ENCODE data around the gene ACTN1. TPM values are rescaled to one million over a fixed set of nuclear protein-coding genes. Genes with fewer than 3 reads are reported as not detected.

ACTN1 gene
- total RNA-seq, 2 donors from 2014 or later: 170 to 316 TPM

- H3K4me3 ChIP-seq: no peak overlapping the region
- no peaks in the 10 kb centered on the region for H3K27me3 ChIP-seq
- peak overlapping the region; percentile 56 to 78 for H3K27ac ChIP-seq
- peaks cover 38% of the 10 kb centered on the region for H3K36me3 ChIP-seq
- H3K9me3 ChIP-seq: no peaks in the 10 kb centered on the region
- no peak for TF ChIP-seq CTCF (IDR thresholded peaks at IDR 0.05)
- no peak for DNase-seq (ENCODE audit: low spot score)
- peaks cover 0 to 89% of the 10 kb centered on the region in 2 donors for H3K4me1 ChIP-seq
Measured at GRCh38 chr14:68970736-68971135, 8.4 kb downstream of the ACTN1 start.

GRCh38 chr14:68970038-68970612, 9.0 kb downstream of the ACTN1 start:
- Histone ChIP-seq H3K9me3 (no peaks in the 10 kb centered on the region), H3K4me1 (peaks cover 0 to 89% of the 10 kb centered on the region in 2 donors), H3K27ac (peak overlapping the region; percentile 56 to 78), H3K27me3 (no peaks in the 10 kb centered on the region), H3K36me3 (peaks cover 36% of the 10 kb centered on the region), H3K4me3 (no peak overlapping the region)
- no peak for DNase-seq (ENCODE audit: low spot score)
- TF ChIP-seq CTCF (IDR thresholded peaks at IDR 0.05): no peak

GRCh38 chr14:68969278-68970033, 9.6 kb downstream of the ACTN1 start:
- no peak for DNase-seq (ENCODE audit: low spot score)
- Histone ChIP-seq H3K9me3 (no peaks in the 10 kb centered on the region), H3K27ac (peak overlapping the region; percentile 56 to 78), H3K4me3 (no peak overlapping the region), H3K4me1 (peaks cover 0 to 89% of the 10 kb centered on the region in 2 donors), H3K36me3 (peaks cover 29% of the 10 kb centered on the region), H3K27me3 (no peaks in the 10 kb centered on the region)
- TF ChIP-seq CTCF (IDR thresholded peaks at IDR 0.05): no peak

- H3K4me1 ChIP-seq: peaks cover 0 to 89% of the 10 kb centered on the region in 2 donors
- DNase-seq (ENCODE audit: low spot score): no peak
Measured at GRCh38 chr14:68968721-68969120, 10.4 kb downstream of the ACTN1 start.

GRCh38 chr14:68968051-68968450, 11.1 kb downstream of the ACTN1 start:
- no peak for DNase-seq (ENCODE audit: low spot score)
- Histone ChIP-seq H3K36me3 (peaks cover 15% of the 10 kb centered on the region), H3K9me3 (no peaks in the 10 kb centered on the region), H3K27ac (peak overlapping the region; percentile 52 to 78), H3K4me3 (no peak overlapping the region), H3K4me1 (peaks cover 0 to 91% of the 10 kb centered on the region in 2 donors), H3K27me3 (no peaks in the 10 kb centered on the region)
- TF ChIP-seq CTCF (IDR thresholded peaks at IDR 0.05): no peak

More at GRCh38 chr14:68968721-68969120, 10.4 kb downstream of the ACTN1 start:
- Histone ChIP-seq H3K4me3 (no peak overlapping the region), H3K9me3 (no peaks in the 10 kb centered on the region), H3K27me3 (no peaks in the 10 kb centered on the region), H3K27ac (peak overlapping the region; percentile 56 to 78), H3K36me3 (peaks cover 22% of the 10 kb centered on the region)
- no peak for TF ChIP-seq CTCF (IDR thresholded peaks at IDR 0.05)
